PFSK-1 (cell line): Measurements from ENCODE around the gene MARK4.

ENCODE experiments used
- FOXP2 ChIP-seq: optimal IDR thresholded peaks from 2 replicates; pipeline ENCODE3; 2011; ENCODE audit warnings: borderline replicate concordance, control low read depth, inconsistent platforms; ENCODE audit not compliant: insufficient read depth; ENCODE audit errors: extremely low read length, extremely low read depth
- POLR2AphosphoS5 ChIP-seq: IDR thresholded peaks from 2 replicates; pipeline ENCODE4 v1.6.1; 2012; ENCODE audit warnings: low read depth, mild to moderate bottlenecking, control low read depth, low read length, moderate library complexity
- SIN3A ChIP-seq: IDR thresholded peaks from 2 replicates; pipeline ENCODE4 v1.6.1; 2012; ENCODE audit warnings: mild to moderate bottlenecking, low read length, moderate library complexity, borderline replicate concordance; ENCODE audit not compliant: insufficient read depth
- TAF1 ChIP-seq: IDR thresholded peaks from 2 replicates; pipeline ENCODE4 v1.6.1; 2012; ENCODE audit warnings: low read length, control low read depth, borderline replicate concordance; ENCODE audit not compliant: insufficient read depth
- TF ChIP-seq, protein P1 (sequence below), 2 experiments: IDR thresholded peaks; 2 replicates each; pipeline versions ENCODE4 v1.6.1 to v1.8.0; 2011 to 2012; ENCODE audit warnings: low read depth in 2 of 2, low read length in 2 of 2, control low read depth in 1 of 2, inconsistent platforms in 1 of 2, mild to moderate bottlenecking in 1 of 2, moderate library complexity in 1 of 2; ENCODE audit not compliant: insufficient read depth in 1 of 2

Gene MARK4

DNA sequence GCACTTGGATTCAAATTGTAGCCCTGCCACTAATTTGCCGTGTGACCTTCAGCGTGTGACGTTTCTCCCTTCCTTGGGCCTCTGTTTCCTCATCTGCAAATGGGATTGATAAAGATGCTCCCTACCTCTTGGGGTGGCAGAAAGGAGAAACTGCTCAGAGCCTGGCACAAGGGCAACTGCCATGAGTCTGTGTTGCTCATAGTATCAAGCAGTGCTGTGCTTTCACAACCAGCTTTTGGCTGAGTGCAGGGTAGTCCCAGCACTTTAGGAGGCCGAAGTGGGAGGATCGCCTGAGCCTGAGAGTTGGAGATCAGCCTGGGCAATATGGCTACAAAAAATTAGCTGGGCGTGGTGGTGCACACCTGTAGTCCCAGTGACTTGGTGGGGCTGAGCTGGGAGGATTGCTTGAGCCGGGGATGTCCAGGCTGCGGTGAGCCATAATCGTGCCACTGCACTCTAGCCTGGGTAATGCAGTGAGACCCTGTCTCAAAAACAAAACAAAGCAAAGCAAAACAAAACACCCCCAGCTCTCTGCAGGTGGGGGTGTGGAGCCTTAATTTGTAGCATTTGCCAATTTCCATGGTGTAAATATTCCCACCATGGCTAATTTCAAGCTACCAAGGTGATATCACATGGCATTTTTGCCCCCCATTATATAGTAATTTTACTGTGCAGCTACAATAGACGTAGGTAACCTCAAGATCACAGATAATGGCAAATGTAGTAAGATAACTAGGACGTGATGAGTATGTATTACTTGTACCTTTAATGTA, 1.6 kb upstream of the MARK4 start:
- TF ChIP-seq POLR2AphosphoS5, result no peak
- TF ChIP-seq FOXP2, result no peak
- no peak for TF ChIP-seq SIN3A
- no peak for TF ChIP-seq TAF1
- TF ChIP-seq, protein P1, sequence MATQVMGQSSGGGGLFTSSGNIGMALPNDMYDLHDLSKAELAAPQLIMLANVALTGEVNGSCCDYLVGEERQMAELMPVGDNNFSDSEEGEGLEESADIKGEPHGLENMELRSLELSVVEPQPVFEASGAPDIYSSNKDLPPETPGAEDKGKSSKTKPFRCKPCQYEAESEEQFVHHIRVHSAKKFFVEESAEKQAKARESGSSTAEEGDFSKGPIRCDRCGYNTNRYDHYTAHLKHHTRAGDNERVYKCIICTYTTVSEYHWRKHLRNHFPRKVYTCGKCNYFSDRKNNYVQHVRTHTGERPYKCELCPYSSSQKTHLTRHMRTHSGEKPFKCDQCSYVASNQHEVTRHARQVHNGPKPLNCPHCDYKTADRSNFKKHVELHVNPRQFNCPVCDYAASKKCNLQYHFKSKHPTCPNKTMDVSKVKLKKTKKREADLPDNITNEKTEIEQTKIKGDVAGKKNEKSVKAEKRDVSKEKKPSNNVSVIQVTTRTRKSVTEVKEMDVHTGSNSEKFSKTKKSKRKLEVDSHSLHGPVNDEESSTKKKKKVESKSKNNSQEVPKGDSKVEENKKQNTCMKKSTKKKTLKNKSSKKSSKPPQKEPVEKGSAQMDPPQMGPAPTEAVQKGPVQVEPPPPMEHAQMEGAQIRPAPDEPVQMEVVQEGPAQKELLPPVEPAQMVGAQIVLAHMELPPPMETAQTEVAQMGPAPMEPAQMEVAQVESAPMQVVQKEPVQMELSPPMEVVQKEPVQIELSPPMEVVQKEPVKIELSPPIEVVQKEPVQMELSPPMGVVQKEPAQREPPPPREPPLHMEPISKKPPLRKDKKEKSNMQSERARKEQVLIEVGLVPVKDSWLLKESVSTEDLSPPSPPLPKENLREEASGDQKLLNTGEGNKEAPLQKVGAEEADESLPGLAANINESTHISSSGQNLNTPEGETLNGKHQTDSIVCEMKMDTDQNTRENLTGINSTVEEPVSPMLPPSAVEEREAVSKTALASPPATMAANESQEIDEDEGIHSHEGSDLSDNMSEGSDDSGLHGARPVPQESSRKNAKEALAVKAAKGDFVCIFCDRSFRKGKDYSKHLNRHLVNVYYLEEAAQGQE (IDR thresholded peaks at IDR 0.05; ENCODE audit: insufficient read depth in 1 of 2, low read depth in 2 of 2, low read length in 2 of 2), result no peak

DNA sequence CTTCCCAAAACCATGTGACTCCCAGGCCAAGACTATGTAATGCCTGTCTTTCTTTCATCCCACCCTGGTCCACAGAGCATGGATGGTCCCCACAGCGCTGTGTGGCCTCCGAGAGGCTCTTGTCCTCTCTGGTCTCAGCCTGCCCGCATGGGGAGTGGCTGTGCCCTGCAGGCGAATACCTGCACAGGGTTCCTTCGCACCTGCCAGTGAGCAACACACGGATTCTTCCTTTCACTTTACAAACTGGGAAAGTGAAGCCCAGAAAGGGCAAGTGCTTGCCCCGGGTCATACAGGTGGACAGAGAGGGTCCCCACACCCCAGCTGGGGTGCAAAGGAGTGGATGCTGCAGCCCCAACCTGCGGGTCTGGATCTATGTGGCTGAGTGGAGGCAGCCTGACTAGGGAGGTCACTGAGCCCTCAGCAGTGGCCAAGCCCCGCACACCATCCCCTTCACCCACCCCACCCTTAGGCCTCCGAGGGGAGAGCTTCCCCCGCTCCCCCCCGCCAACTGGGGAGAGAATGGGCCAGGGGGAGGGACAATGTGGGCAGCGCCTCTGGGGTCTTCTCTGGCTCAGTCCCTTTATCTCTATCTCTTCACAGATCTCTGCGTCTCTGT, 747 bp upstream of the MARK4 start:
- TF ChIP-seq SIN3A (no peak), TAF1 (no peak), POLR2AphosphoS5 (no peak)

DNA sequence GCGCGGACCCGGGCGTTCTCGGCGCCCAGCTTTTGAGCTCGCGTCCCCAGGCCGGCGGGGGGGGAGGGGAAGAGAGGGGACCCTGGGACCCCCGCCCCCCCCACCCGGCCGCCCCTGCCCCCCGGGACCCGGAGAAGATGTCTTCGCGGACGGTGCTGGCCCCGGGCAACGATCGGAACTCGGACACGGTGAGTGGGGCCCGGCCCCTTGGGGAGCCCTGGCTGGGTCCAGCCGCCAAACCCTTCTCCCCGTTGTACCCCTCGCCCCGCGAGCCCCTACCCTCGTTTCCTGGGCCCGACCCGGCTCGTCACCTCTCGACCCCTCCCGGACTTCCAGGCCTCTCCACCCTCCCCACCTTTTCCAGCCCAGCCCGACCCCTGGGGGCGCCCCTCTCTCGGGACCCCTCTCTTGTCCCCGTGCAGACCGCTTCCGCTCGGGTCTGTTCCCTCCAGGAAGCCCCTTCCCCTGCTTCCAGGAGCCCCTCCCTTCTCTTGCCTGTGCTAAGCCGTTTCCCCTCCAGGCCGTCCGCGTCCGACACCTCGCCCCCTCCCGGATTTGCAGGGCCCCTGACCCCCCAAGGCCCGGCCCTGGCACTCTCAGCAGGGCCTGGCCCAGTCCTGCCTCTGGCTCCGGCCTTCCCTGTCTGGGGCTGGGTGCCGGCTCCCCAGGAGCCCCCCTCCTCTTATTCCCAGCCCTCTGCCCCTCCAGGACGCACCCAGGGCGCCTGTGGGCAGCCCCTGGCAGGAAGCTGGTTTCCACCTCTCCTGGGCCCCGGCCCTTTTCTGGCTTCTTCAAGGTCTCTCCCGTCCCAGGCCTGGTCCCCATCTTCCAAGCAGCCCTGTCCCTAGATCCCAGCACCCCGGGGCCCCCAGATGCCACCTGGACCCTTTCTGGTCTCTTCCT, 632 bp downstream of the MARK4 start:
- TF ChIP-seq FOXP2 (no peak), TAF1 (no peak), SIN3A (no peak), POLR2AphosphoS5 (no peak)
- TF ChIP-seq, protein P1 (IDR thresholded peaks at IDR 0.05; ENCODE audit: insufficient read depth in 1 of 2, low read depth in 2 of 2, low read length in 2 of 2), result no peak

DNA sequence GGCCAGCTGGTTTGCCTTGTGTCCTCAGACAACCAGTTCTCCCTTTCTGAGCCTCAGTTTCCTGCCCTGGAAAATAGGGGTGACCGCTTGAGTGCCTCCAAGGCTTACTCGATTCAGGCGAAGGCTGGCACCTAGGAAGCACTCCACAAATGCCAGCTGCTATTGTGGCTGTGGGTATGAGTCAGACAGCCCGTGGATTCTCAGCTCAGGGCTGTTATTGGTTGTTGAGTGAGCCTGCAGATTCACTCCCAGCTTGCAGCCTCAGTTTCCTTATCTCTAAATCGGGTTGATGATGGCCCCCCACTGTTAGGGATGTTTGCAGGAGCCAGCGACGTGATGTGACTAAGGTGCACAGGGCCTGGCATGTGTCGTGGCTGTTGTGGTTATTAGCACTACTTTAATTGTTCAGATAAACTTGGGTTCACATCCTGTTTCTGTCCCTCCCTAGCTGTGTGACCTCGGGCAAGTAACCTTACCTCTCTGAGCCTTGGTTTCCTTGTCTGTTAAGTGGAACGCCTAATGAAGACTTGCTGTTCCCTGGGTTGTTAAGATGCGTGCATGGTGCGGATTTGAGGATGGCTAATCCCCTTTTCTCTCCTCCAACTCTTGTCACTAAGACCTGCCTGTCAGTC, 2.4 kb downstream of the MARK4 start:
- TF ChIP-seq TAF1, result no peak
- TF ChIP-seq FOXP2, result no peak
- no peak for TF ChIP-seq SIN3A
- TF ChIP-seq, protein P1 (IDR thresholded peaks at IDR 0.05; ENCODE audit: insufficient read depth in 1 of 2, low read depth in 2 of 2, low read length in 2 of 2), result no peak
- TF ChIP-seq POLR2AphosphoS5, result no peak

DNA sequence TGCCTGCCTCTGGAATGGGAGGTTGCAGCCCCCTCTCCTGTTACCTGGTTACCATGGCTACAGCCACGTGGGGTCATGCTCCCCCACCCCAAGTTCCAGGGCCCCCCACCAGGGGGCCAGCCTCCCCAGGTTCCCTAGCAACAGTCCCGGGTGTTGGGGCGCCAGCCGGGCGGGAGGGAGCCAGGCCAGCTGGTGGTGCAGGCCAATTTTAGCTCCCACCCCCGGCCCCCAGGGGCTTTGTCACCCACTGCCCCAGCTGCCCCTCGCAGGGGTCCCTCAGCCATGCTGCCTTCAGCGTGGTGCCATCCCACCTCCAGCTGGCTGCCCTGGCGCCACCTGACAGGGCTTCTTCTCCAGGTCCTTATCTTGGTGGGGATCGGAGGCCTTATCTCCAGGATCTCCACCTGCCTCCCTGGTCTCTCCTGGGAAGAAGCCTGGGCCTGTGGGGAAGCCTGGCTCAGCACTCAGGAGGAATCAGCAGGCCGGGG, 3.0 kb downstream of the MARK4 start:
- TF ChIP-seq SIN3A, result no peak
- no peak for TF ChIP-seq FOXP2
- TF ChIP-seq, protein P1 (IDR thresholded peaks at IDR 0.05; ENCODE audit: insufficient read depth in 1 of 2, low read depth in 2 of 2, low read length in 2 of 2), result no peak
